Ovary (tissue), 3 donors: Measurements from ENCODE around the gene ARHGAP22.

ENCODE experiments used
- CTCF ChIP-seq, 3 donors: fragments of 450-650 bp in 2 of 3; fragments of 200-600 bp in 1 of 3; IDR thresholded peaks; one replicate each; pipeline versions ENCODE4 v1.5.1 to v1.8.0; 2016 to 2022; ENCODE audit warnings: antibody characterized with exemption in 3 of 3, mild to moderate bottlenecking in 1 of 3
- POLR2A ChIP-seq: fragments of 450-650 bp; IDR thresholded peaks from one replicate; pipeline ENCODE4 v1.6.1; 2017; ENCODE audit warnings: antibody characterized with exemption, mild to moderate bottlenecking, moderate library complexity
- donor health status: DM: no; HTN: no; CAD: no.

DNA sequence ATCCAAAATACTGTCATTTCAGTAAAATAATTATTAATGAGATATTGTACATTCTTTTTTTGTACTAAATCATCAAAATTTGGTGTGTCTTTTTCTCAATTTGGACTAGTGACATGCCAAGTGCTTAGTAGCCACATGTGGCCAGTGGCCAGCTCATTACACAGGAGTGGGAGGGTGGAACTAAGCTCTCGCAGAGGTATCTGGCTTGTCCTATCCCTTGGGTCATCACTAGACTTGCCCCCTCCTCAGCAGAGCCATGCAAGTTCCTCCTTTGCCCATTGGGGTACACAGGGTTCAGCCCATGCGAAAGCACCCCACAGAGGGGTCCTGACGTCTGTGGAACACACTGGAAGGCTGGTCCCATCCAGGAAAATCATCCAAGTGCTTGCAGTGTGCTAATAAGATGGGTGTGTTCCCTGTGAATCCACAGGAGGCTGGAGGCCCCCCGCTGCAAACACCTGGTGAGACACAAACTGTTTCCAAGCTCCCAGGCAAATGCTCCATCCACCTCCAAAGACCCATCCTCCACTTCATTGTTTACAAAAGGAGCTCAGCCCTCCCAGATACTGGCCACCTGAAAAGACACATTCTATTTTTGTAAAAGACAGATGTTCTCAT lies 1.3 kb downstream of the ARHGAP22 start:
- TF ChIP-seq CTCF (IDR thresholded peaks at IDR 0.05) (no peak), POLR2A (no peak)
